ENCODE measurements around the gene FOCAD. TPM values are rescaled to one million over a fixed set of nuclear protein-coding genes. Genes with fewer than 3 reads are reported as not detected.

Gene FOCAD
- total RNA-seq, 2 donors from 2014 or later, result 51.6 to 56.8 TPM

- Mint-ChIP-seq H3K4me3 (no peak overlapping the region), H3K27me3 (ENCODE audit: insufficient read depth) (no peaks in the 10 kb centered on the region), H3K27ac (no peak overlapping the region), H3K9me3 (no peaks in the 10 kb centered on the region), H3K4me1 (peaks cover 12% of the 10 kb centered on the region), H3K36me3 (ENCODE audit: low read depth) (peaks cover 7% of the 10 kb centered on the region)
- no peak for TF ChIP-seq CTCF (conservative IDR thresholded peaks at IDR 0.05)
- no peaks in the 10 kb centered on the region for H3K9me3 ChIP-seq (ENCODE audit: control insufficient read depth, low read length)
- H3K27me3 ChIP-seq (ENCODE audit: control insufficient read depth, insufficient read depth, low read length, poor library complexity, severe bottlenecking), result no peaks in the 10 kb centered on the region
- H3K4me3 ChIP-seq (ENCODE audit: low read length), result peak overlapping the region; percentile 63
- H3K27ac ChIP-seq (ENCODE audit: low read depth, low read length), result no peak overlapping the region
- WGBS, 2 experiments (ENCODE audit: insufficient coverage in 1 of 2, insufficient read length in 1 of 2), result 72% methylated on average over 5 of the region's 5 CpGs; no CpG with 5 or more reads in 1 of the 2 experiments
- no peak overlapping the region for H3K9ac ChIP-seq (ENCODE audit: extremely low read depth, low read length, poor library complexity, severe bottlenecking)
- peaks cover 23% of the 10 kb centered on the region for H3K4me1 ChIP-seq (ENCODE audit: control insufficient read depth, insufficient read depth, low read length)
- peaks cover 5% of the 10 kb centered on the region for H3K36me3 ChIP-seq (ENCODE audit: control insufficient read depth, insufficient read depth, low read length)
- DNase-seq, result no peak
Measured at GRCh38 chr9:20903212-20903611, 219.2 kb downstream of the FOCAD start.

- Mint-ChIP-seq H3K9me3 (no peaks in the 10 kb centered on the region), H3K27ac (no peak overlapping the region), H3K4me1 (peaks cover 2% of the 10 kb centered on the region), H3K27me3 (ENCODE audit: insufficient read depth) (no peaks in the 10 kb centered on the region), H3K4me3 (no peak overlapping the region), H3K36me3 (ENCODE audit: low read depth) (peaks cover 10% of the 10 kb centered on the region)
- H3K27me3 ChIP-seq (ENCODE audit: control insufficient read depth, insufficient read depth, low read length, poor library complexity, severe bottlenecking), result no peaks in the 10 kb centered on the region
- H3K27ac ChIP-seq (ENCODE audit: low read depth, low read length), result no peak overlapping the region
- TF ChIP-seq CTCF (conservative IDR thresholded peaks at IDR 0.05), result no peak
- peaks cover 15% of the 10 kb centered on the region for H3K4me1 ChIP-seq (ENCODE audit: control insufficient read depth, insufficient read depth, low read length)
- H3K9ac ChIP-seq (ENCODE audit: extremely low read depth, low read length, poor library complexity, severe bottlenecking), result no peak overlapping the region
- H3K36me3 ChIP-seq (ENCODE audit: control insufficient read depth, insufficient read depth, low read length), result peaks cover 5% of the 10 kb centered on the region
- H3K4me3 ChIP-seq (ENCODE audit: low read length), result no peak overlapping the region
- 71% methylated on average over 1 of the region's 1 CpG; no CpG with 5 or more reads in 1 of the 2 experiments for WGBS, 2 experiments (ENCODE audit: insufficient coverage in 1 of 2, insufficient read length in 1 of 2)
- no peak for DNase-seq
- no peaks in the 10 kb centered on the region for H3K9me3 ChIP-seq (ENCODE audit: control insufficient read depth, low read length)
Measured at GRCh38 chr9:20904995-20905394, 220.9 kb downstream of the FOCAD start.

GRCh38 chr9:20906326-20906725, 222.3 kb downstream of the FOCAD start:
- peaks cover 10% of the 10 kb centered on the region for H3K36me3 ChIP-seq (ENCODE audit: control insufficient read depth, insufficient read depth, low read length)
- no peaks in the 10 kb centered on the region for H3K27me3 ChIP-seq (ENCODE audit: control insufficient read depth, insufficient read depth, low read length, poor library complexity, severe bottlenecking)
- peaks cover 5% of the 10 kb centered on the region for H3K4me1 Mint-ChIP-seq
- no peak overlapping the region for H3K27ac ChIP-seq (ENCODE audit: low read depth, low read length)
- H3K9me3 Mint-ChIP-seq, result no peaks in the 10 kb centered on the region
- DNase-seq, result no peak
- no peak overlapping the region for H3K4me3 ChIP-seq (ENCODE audit: low read length)
- peaks cover 14% of the 10 kb centered on the region for H3K36me3 Mint-ChIP-seq (ENCODE audit: low read depth)
- no peak overlapping the region for H3K4me3 Mint-ChIP-seq
- 96 to 100% methylated on average over 1 of the region's 1 CpG for WGBS, 2 experiments (ENCODE audit: insufficient coverage in 1 of 2, insufficient read length in 1 of 2)
- H3K4me1 ChIP-seq (ENCODE audit: control insufficient read depth, insufficient read depth, low read length), result peaks cover 17% of the 10 kb centered on the region
- no peaks in the 10 kb centered on the region for H3K9me3 ChIP-seq (ENCODE audit: control insufficient read depth, low read length)
- no peak overlapping the region for H3K9ac ChIP-seq (ENCODE audit: extremely low read depth, low read length, poor library complexity, severe bottlenecking)
- TF ChIP-seq CTCF (conservative IDR thresholded peaks at IDR 0.05), result no peak
- no peak overlapping the region for H3K27ac Mint-ChIP-seq
- H3K27me3 Mint-ChIP-seq (ENCODE audit: insufficient read depth), result no peaks in the 10 kb centered on the region
